GM19455 (cell line): ENCODE results near the gene ITPR3.

Experiments used
- ATAC-seq: cut with Tn5 transposase; IDR thresholded peaks from one replicate; pipeline ENCODE4 v1.9.1; 2021; ENCODE audit not compliant: unreplicated experiment

ITPR3 gene

DNA sequence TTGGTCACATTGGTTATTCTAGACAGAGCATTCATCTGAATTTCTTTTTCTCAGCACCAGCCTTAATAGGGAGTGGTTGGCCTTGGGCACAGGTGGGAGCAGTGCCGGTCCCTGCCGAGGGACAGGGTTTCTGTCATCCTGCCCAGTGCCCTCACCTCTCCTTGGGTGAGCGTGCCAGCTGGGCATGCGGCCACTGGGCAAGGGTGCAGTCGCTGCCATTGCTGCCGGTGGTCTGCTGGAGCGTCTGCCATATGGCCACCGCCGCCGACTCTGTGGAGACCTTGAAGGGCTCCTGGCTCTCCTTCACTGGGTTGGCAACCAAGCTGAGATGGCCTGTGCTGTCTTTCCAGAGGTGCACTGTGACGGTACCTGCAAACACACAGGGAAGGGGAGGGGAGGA is 106.8 kb downstream of the ITPR3 start:
- no peak for ATAC-seq

DNA sequence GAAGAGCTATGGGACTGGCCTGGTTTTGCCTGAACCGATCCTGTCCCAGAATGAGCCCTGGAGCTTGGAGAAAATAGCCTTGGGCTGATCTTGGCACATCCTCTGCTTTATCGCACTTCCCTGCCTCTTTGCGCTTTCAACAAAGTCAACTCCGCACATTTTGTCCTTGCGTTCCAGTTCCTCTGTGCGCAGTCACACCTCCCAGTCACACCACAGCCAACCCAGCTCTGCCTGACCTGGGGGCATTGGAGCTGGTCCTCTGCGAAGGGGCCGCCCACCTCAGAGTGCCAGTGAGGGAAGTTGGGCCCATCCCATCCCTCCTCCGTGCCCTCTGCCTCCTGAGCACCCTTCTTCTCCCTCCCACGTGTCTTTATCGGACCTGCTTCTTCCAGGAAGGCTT is 107.3 kb downstream of the ITPR3 start:
- no peak for ATAC-seq

DNA sequence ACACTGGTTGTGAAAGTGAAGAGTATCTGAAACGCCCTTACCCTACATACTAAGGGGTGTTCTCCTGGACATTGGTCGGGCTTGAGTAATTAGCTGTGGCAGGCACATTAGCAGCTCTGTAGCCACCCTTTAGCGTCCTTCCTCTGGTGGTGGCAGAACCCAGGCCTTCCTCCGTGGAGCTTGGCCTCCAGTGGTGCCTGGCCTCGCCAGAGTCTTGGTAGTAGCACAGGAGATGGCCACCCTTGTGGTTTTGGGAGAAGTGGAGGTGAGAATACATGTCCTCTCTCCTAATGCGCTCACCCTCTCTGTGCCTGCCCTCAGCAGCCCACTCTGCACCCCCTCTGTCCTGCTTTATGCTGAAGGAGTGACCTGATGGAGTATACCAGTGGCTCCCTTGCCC is 107.9 kb downstream of the ITPR3 start:
- ATAC-seq, result no peak

DNA sequence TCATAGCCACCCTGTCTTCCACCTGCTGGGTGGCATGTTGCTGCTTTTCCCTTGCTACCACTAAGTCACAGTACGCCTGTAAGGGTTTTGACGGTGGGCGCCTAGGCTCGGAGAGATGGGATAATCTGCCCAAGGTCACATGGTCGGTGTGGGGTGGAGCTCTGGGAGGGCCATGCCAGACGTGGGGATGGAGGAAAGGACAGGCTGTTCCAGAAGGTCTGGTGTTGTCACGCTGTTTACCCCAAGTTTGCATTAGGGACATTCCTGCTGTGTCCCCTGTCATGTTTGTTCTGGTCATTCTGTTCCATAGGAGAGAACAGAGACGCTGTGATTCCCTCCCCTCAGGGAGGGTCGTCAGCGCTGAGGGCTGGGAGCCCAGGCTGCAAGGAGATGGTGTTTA is 109.5 kb downstream of the ITPR3 start:
- no peak for ATAC-seq

DNA sequence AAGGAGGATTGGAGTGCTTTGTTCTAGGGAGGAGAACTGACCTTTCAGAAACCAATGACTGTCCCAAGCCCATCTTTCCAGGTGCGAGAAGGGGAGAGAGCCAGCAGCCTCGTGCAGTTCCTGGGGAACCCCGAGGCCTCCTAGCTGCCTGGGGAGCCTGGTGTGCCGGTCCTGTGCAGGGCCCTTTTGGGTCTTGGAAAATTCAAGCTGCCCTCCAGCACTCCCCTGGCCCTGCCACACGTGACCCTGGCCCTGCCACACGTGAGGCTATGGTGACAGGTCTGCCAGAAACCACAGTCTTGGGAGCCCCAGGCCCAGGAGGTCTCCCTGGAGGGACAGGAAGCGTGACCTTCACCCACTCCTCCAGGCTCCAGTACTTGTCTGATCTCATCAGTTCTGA is 109.9 kb downstream of the ITPR3 start:
- ATAC-seq, result no peak

DNA sequence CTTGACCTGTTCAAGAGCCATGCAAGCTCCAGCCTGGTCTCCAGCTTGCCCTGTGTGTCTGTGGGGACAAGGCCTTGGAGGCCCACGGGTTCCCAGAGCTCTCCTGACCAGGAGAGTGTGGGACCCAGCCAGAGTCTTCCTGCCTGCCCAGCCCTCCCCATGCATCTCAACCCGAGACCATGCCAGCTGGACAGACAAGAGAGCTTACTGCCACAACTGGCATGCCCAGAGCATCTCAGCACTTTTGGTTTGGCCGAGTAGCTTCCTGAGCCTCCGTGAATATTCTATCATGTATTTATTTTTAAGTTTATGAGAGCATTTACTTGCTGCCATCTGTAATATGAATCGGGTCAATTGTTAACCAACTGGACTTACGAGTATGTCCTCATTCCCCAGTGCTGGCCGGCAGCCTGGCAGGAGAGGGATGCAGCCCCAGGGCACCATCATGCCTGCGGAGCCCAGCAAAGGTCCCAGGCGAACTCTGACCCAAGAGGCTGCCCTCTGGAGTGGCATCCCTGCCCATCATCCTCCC is 110.7 kb downstream of the ITPR3 start:
- ATAC-seq, result no peak

DNA sequence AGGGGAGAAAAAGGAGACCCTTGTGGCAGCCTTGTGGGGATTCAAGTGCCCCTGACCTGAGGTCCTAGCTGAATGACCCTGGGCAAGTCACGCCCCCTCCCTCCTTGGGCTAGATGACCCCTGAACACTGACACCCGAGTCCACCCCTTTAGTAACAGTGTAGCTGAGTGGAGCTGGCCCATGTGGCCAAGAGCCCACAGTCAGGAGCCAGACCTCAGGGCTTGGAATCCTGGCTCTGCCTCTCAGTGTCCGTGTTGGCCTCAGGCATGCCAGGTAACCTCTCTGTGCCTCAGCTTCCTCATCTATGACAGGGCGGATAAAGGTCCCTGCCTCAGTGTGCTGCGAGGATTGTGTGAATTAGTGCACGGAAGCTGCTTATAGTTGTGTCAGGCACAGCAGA is 111.3 kb downstream of the ITPR3 start:
- no peak for ATAC-seq

DNA sequence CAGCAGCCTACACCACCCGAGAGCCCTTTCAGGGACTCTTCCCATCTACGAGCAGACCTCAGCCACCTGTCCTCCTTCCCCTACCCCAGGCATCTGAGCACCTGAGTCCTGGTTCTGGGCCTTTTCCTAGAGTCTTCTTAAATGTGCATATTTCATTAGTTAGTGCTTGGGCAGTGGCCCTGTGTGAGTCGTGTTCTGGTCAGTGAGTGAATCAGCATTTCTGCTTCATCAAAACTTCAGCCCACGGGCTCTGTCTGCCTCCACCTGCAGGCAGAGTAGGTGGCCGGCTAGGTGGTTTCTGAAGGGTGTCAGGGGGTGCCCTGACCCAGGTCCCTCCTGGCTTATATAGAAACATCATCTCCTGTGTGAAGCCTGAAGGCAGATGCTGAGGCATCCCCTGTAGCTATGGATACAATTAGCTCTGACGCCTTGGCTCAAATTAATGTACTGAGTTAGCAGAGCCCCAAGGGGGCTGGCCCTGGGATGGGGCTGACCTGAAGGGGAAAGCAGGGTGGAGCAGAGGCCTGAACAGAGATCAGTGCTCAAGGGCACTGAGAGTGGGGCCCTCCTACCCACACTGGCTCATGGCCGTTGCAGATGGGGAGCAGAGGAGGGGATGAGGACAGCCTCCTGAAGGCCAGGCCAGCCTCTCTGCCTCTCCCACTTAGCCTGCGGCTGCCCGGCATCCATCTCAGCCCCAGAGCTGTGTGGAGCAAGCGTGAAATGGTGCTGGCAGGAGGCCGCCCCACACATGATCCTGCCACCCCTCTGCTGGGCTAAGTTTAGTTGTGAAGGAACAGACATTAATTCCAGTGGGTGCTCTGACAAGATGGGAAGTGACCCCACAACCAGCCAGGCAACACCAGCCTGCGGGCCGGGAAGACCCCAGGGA is 111.9 kb downstream of the ITPR3 start:
- ATAC-seq, result no peak

DNA sequence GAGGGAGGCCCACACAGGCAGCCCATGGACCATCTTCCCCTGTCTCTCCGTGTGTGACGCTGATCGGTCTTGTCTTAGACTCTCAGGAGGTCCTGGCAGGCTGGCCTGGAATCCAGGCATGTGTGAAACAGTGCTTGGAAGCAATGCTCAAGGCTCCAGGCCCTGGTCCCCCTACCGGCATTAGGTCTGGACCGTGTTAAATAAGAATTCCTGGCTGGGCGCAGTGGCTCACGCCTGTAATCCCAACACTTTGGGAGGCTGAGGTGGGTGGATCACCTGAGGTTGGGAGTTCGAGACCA is 112.5 kb downstream of the ITPR3 start:
- no peak for ATAC-seq

DNA sequence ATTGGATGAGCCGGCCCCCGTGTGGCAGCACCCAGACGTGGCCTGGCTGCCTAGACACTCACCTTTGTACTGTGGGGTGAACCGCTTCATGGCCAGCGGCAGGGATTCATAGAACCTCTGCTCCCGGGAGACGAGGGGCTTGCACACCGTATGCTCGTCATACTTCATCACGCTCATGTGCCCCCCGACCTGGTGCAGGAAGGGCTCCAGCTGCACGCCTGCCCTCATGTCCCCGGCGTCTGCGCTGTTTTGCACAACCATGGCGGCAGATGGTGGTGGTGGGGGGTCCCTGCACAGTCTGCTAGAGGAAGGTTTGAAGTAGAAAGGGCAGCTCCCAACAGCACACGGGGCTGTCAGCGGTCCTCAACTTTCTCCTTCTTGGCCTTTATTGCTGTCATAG is 114.1 kb downstream of the ITPR3 start:
- no peak for ATAC-seq

DNA sequence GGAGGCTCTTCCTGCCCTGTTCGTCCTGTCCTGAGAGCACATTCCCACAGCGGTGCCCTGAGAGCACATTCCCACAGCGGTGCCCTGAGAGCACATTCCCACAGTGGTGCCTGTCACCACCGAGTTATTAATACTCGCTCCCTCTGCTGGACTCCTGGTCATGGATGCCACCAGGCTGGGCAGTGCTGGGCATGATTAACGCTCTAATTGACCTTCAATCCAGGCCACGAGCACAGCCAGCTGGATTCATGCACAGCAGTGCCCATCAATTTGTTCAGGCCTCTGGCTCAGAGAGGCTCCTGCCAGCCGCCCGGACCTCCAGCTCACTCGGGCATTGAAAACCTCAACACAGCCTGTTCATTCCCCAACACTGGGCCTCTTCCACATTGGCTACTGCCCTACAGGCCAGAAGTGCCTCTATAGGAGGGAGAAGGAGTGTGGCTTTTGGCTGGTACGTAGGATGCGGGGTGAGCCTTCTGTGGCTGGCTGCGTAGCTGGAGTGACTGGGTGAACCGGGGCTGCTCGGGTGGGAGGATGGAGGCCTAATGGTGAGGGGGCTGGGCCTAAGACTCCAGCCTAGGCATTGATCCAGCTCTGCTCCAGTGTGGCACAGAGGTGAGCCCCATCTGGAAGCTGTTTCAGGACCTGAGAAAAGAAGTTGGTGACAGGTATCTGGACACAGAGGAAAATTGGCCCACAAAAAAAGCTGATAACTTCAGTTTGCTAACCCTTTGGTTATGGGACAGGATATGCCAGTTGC is 116.3 kb downstream of the ITPR3 start:
- no peak for ATAC-seq

DNA sequence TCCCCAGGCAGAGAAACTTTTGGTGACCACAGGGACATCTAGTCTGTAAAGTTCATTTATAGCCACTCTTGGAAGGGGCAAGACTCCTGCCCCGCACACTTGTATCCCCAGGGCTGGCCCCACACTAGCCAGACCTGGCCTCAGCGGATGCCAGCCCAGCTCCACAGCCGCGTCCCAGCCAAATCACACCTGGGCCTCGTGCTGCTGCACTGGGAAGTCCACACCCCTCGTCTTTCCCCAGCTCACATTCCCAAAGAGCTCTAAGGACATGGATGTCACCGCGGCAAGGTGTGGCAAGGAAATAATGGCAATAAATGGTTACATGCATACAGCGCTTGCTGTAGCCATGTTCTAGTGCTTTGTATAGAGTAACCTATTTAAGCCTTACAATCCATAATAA is 117.0 kb downstream of the ITPR3 start:
- no peak for ATAC-seq

DNA sequence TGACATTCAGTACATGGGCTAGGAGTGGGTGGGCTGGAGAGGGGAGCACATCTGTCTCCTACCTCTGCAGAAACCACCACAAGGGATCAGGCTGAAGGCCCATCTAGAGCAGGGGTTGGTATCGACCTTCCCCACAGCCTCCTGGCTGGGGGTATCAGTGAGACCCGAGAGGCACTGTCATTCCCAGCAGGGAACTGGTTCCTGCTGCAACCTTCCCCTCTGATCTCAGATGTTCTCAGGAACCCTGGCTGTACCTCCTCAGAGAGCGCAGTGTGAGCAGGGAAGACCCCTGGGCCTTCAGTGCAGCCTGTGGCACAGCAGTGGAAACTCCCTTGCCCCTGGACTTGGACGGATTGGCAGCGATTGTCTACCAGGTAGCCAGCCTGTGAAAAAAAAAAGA is 117.8 kb downstream of the ITPR3 start:
- no peak for ATAC-seq

DNA sequence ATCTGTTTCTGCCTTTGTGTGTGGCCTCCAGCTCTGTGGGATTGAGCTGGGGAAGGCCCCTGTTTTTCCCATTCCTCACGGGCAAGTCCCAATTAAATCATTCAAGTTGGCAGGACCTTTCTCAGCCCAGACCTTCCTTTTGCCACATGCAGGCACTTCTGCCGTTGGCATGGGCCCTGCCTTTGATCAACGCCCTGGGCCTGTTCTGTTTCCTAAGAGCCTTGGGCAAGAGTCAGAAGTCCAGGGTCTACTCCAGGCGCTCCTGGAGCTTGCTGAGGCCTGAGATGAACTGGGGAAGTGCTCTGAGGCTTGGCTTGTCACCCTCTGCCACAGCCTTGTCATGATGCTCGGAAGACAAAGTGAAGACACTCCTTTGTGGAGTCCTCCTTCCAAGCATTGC is 118.4 kb downstream of the ITPR3 start:
- no peak for ATAC-seq

DNA sequence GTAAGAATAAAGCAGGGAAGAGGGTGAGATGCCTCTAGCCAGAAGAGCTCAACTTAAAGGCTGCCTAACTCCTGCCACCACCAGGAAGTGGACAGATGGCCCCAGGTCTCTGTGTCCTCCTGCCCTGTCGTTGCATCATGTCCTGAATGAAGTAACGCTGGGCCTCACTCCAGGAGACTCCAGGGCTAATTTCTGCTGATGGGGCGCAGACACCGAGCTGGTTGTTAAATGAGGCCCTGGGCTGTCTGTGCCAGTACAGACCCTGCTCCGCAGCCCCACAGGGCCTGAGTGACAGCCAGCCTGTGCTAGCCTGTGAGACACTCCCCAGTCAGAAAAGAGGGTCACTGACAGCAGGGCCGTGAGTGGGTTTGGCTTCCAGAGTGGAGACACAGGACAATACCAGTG is 119.1 kb downstream of the ITPR3 start:
- no peak for ATAC-seq

DNA sequence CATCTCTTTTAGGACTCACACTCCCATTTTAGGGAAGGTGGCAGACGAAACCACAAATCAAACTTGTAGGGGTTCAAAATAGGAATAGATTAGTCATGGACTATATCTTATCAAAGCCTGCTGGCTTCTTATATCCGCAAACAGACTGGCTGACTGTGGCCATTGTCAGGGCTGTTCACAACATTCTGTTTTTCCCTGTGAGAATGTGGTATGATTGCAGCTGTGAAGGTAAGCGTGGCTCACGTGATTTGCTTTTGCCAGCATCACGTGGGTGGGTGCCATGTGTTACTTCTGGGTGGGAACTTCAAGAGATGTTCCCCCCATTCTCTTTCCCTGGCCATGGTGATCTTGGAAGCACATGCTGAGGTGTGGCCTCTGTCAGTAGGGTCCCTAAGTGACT is 119.7 kb downstream of the ITPR3 start:
- ATAC-seq, result no peak

DNA sequence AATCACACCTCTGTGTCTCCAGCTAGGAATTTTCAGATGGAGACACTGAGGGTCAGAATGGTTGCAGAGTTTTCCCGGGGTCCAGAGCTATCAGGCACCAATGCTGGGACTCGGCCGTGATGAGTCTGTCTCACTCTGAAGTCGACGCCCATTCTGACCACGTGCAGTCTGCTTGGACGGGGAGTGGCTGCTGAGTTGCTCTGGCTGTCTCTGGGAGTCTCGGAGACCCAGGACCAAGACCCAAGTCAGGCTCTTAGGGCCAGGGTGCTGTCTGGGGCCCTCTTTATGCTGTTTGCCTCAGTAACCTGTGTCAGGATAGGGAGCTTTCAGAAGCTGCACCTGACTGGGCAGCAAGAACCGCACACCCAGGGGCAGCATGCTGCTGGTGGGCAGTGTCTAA is 121.0 kb downstream of the ITPR3 start:
- no peak for ATAC-seq

DNA sequence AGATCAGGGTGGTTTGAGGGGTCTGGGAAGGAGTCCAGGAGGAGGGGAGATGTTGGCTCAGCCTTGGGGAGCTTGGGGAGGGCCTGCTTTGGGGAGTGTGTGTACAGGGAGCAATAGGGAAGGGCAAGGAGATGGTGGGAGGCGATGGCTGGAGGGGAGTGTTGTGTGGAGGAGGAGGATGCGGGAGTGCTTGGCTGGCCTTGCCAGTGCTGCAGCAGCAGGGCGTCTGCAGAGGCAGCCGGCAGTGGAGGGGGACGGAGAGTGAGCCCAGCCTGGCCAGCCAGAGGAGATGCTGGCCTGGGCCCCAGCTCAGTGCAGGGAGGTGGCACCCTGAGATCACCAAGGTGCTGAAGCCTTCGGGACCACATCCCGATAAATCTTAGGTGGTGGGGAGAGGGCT is 121.7 kb downstream of the ITPR3 start:
- no peak for ATAC-seq

DNA sequence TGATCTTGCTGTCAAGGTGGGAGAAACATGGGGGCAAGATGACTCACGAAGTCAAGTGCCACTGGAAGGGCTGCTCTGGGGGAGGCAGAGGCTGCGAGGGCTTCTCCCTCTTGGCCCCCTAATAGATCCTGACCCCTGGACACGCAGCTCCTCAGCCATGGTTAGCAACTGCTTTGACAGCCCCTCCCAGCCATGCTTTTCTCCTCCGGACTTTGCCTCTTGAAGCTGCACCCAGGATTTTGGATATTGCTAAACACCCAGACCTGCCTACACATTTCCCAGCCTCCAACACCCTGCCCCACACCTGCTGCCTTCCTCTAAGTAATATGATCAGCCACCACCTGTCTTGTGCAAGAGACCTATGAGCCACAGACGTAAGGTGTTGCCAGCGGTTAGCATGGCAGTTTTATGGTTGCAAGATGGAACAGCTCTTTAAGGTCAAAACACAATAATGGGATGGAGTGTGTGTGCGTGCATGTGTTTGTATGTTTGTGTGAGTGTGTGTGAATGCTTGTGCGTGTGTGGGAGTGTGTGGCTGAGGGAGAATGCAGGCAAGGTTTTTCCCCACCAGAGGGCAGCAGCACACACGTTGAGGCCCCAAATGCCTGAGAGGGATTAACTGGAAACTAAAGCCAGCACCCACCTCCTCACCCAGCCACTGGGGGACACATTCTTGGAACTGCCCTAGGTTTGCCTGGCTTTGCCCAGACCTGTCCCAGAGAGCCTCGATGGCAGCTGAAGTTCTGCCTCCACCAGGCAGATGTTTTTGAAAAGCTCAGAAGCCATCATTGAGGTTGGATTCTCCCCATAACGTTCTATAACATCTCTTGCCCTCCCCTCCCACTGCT is 123.1 kb downstream of the ITPR3 start:
- no peak for ATAC-seq

DNA sequence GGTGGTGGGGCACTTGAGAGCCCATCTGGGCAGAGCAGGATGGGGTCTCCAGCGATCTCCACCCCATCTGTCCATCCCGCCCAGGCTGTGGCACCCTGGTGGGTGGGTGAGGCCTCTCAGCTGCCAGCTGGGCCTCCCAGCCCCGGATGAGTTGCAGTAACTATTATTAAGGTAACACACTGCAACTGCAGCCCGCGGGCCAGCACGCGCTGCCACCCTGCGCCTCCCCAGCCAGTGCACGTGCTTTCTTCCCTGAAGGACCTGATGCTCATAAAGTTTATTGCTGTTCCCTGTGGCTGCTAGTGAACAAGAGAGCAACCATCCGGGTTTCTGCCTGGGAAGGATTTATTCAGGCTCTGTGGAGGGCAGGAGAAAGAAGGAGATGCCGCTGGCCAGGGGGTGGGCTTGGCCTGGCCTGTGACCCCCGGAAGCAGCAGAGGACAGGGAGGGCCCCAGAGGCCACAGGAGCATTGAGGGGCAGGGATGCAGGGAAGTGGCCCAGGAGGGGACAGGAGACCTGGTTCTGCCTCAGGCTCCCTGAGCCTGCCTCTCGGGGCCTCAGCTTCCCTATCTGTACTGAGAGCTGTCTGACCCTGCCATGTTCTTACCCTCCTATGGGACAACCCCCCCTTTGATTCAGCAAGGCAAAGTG is 123.9 kb downstream of the ITPR3 start:
- ATAC-seq, result no peak

DNA sequence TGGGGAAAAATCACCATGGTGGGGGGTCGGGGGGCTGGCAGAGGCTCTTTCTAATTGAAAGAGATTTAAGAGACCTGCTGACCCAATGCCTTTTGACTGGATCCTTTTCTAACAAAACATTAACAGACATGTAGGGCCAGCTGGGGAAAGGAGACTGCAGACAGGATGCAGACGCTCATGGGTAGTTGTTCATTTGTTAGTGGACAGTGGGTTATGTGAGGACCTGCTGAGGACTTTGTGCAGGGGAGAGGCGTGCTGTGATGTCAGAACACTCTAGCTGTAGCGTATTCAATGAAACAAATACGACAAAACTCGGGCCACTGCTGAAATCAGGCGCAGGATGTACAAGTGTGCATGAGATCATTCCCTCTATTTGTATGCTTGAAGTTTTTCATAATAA is 124.4 kb downstream of the ITPR3 start:
- no peak for ATAC-seq
